Spleen (tissue), 7 donors: ENCODE results near the gene KCNAB1.

Source experiments
- POLR2A ChIP-seq, 3 donors: fragments of 450-650 bp; IDR thresholded peaks; one replicate each; pipeline ENCODE4 v1.5.1; 2017; ENCODE audit warnings: antibody characterized with exemption in 3 of 3, mild to moderate bottlenecking in 1 of 3
- POLR2AphosphoS5 ChIP-seq, 3 donors: sonication (generic); formaldehyde crosslinking; IDR thresholded peaks; one replicate each; pipeline ENCODE4 v1.5.1; 2017; ENCODE audit warnings: antibody characterized with exemption in 3 of 3
- TF ChIP-seq, protein P1 (sequence below), 11 experiments: fragments of 200-600 bp in 7 of 11; fragments of 450-650 bp in 4 of 11; sonication (generic) in 4 of 11; IDR thresholded peaks in 8 of 11; conservative IDR thresholded peaks in 3 of 11; 1 replicate in 7 of 11; 2 replicates in 4 of 11; pipeline versions ENCODE4 v1.4.0 to v1.8.0; 2016 to 2021; ENCODE audit warnings: antibody characterized with exemption in 11 of 11, inconsistent platforms in 4 of 11, mild to moderate bottlenecking in 1 of 11
- donor health status: DM: no; HTN: no; CAD: no; lungs with moderate emphysema.
- donor health status: DM: no; HTN: no; CAD: no.
- donor health status: DM: no; HTN: no; CAD: no.

DNA sequence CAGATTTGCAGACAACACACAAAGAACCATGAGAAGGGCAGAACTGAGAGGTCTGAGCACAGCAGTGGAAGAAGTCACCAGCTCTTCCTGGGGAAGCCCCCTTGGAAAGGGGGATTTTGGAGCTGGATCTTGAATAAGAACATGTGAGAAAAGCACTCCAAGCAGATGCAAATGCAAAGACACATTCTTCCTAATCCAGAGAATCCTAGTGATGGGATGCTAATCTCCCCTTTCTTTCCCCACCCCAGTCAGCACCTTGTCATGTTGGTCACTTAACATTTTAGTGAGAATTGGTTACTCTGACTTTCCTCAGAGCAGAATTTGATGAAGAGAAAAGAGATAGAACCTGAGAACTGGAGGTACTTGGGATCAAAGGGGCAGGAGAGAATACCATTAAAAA is 286.0 kb downstream of the KCNAB1 start:
- TF ChIP-seq POLR2AphosphoS5 (IDR thresholded peaks at IDR 0.05): no peak
- TF ChIP-seq, protein P1, sequence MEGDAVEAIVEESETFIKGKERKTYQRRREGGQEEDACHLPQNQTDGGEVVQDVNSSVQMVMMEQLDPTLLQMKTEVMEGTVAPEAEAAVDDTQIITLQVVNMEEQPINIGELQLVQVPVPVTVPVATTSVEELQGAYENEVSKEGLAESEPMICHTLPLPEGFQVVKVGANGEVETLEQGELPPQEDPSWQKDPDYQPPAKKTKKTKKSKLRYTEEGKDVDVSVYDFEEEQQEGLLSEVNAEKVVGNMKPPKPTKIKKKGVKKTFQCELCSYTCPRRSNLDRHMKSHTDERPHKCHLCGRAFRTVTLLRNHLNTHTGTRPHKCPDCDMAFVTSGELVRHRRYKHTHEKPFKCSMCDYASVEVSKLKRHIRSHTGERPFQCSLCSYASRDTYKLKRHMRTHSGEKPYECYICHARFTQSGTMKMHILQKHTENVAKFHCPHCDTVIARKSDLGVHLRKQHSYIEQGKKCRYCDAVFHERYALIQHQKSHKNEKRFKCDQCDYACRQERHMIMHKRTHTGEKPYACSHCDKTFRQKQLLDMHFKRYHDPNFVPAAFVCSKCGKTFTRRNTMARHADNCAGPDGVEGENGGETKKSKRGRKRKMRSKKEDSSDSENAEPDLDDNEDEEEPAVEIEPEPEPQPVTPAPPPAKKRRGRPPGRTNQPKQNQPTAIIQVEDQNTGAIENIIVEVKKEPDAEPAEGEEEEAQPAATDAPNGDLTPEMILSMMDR (IDR thresholded peaks at IDR 0.05 in 8 of 11, conservative IDR thresholded peaks at IDR 0.05 in 3 of 11): no peak
- no peak for TF ChIP-seq POLR2A (IDR thresholded peaks at IDR 0.05)
